Panc1 (cell line): Measurements from ENCODE around the gene RHOG.

Experiments used
- CTCF ChIP-seq: fragments of 450-650 bp; IDR thresholded peaks from 2 replicates; pipeline ENCODE4 v1.5.1; 2017; ENCODE audit warnings: mild to moderate bottlenecking
- POLR2AphosphoS5 ChIP-seq: IDR thresholded peaks from 2 replicates; pipeline ENCODE4 v1.6.1; 2012; ENCODE audit warnings: mild to moderate bottlenecking, low read depth, low read length, moderate library complexity
- REST ChIP-seq, 2 experiments: IDR thresholded peaks; 2 replicates each; pipeline ENCODE4 v1.6.1; 2011 to 2012; ENCODE audit warnings: low read depth in 2 of 2, control low read depth in 1 of 2, low read length in 1 of 2, mild to moderate bottlenecking in 1 of 2, moderate library complexity in 1 of 2; ENCODE audit not compliant: insufficient read depth in 1 of 2
- SIN3A ChIP-seq: IDR thresholded peaks from 2 replicates; pipeline ENCODE4 v1.6.1; 2012; ENCODE audit warnings: low read depth, mild to moderate bottlenecking, low read length, moderate library complexity, borderline replicate concordance; ENCODE audit not compliant: insufficient read depth

- TF ChIP-seq CTCF = no peak
- TF ChIP-seq REST (IDR thresholded peaks at IDR 0.05; ENCODE audit: insufficient read depth in 1 of 2, low read depth in 2 of 2, low read length in 1 of 2) = no peak
- TF ChIP-seq POLR2AphosphoS5 = no peak
- no peak for TF ChIP-seq SIN3A
Measured at GRCh38 chr11:3857628-3858027, 16.9 kb upstream of the RHOG start.
